ENCODE data around the gene GAB4. TPM values are rescaled to one million over a fixed set of nuclear protein-coding genes. Genes with fewer than 3 reads are reported as not detected.
A peak's percentile ranks its signal among the peaks of the same experiment; 100 is the strongest.
"Not testable (repeated sequence)": the region's sequence is repeated elsewhere in the genome, so short reads cannot be mapped to it uniquely, and the experiment has no call there.

The GAB4 gene
- not detected in 2 replicates for total RNA-seq (2014; rRNA removed; shearing (Covaris generic))

- no peak for DNase-seq (ENCODE audit: low spot score)
- in situ Hi-C loops (cut with HindIII; ENCODE audit: low sequenced_read_pairs) = no loop called here
These were observed at the start of gene GAB4 for GRCh38 chr22:17007852-17008731. TSS of gene GAB4 (minus strand) at chr22:17008222. CDS start at chr22:17008114, 108 bp downstream.

GRCh38 chr22:17056807-17057206, 48.8 kb upstream of the GAB4 start:
- in situ Hi-C loops (cut with HindIII; ENCODE audit: low sequenced_read_pairs) = no loop called here
- DNase-seq (ENCODE audit: low spot score) = no peak

- no peak for DNase-seq (ENCODE audit: low spot score)
- in situ Hi-C loops (cut with HindIII; ENCODE audit: low sequenced_read_pairs) = no loop called here
These were observed 48.0 kb upstream of the GAB4 start for GRCh38 chr22:17056058-17056457.

GRCh38 chr22:17047656-17048055, 39.6 kb upstream of the GAB4 start:
- in situ Hi-C loops (cut with HindIII; ENCODE audit: low sequenced_read_pairs) = no loop called here

GRCh38 chr22:17046566-17047348, 38.7 kb upstream of the GAB4 start:
- in situ Hi-C loops (cut with HindIII; ENCODE audit: low sequenced_read_pairs) = no loop called here
- DNase-seq (ENCODE audit: low spot score) = no peak

More at GRCh38 chr22:17047656-17048055, 39.6 kb upstream of the GAB4 start:
- no peak for DNase-seq (ENCODE audit: low spot score)

- DNase-seq (ENCODE audit: low spot score) = no peak
- in situ Hi-C loops (cut with HindIII; ENCODE audit: low sequenced_read_pairs) = no loop called here
These were observed 35.5 kb upstream of the GAB4 start for GRCh38 chr22:17043521-17043920.

GRCh38 chr22:17036842-17037711, 29.1 kb upstream of the GAB4 start:
- peak; percentile 23 for DNase-seq (ENCODE audit: low spot score)
- in situ Hi-C loops (cut with HindIII; ENCODE audit: low sequenced_read_pairs) = not testable (repeated sequence)

GRCh38 chr22:17035976-17036841, 28.2 kb upstream of the GAB4 start:
- in situ Hi-C loops (cut with HindIII; ENCODE audit: low sequenced_read_pairs) = not testable (repeated sequence)
- DNase-seq (ENCODE audit: low spot score) = peak; percentile 68

- in situ Hi-C loops (cut with HindIII; ENCODE audit: low sequenced_read_pairs) = no loop called here
- DNase-seq (ENCODE audit: low spot score) = peak; percentile 74
These were observed 27.2 kb upstream of the GAB4 start for GRCh38 chr22:17035246-17035645.

GRCh38 chr22:17034532-17034931, 26.5 kb upstream of the GAB4 start:
- DNase-seq (ENCODE audit: low spot score); in situ Hi-C loops (cut with HindIII; ENCODE audit: low sequenced_read_pairs): not testable (repeated sequence)

- in situ Hi-C loops (cut with HindIII; ENCODE audit: low sequenced_read_pairs); DNase-seq (ENCODE audit: low spot score): not testable (repeated sequence)
These were observed 24.3 kb upstream of the GAB4 start for GRCh38 chr22:17032277-17032676.

GRCh38 chr22:17024380-17024779, 16.4 kb upstream of the GAB4 start:
- in situ Hi-C loops (cut with HindIII; ENCODE audit: low sequenced_read_pairs); DNase-seq (ENCODE audit: low spot score): not testable (repeated sequence)

- DNase-seq (ENCODE audit: low spot score) = not testable (repeated sequence)
These were observed 7.5 kb upstream of the GAB4 start for GRCh38 chr22:17015552-17015951.

GRCh38 chr22:17014101-17014440, 6.0 kb upstream of the GAB4 start:
- DNase-seq (ENCODE audit: low spot score); in situ Hi-C loops (cut with HindIII; ENCODE audit: low sequenced_read_pairs): not testable (repeated sequence)

More at GRCh38 chr22:17015552-17015951, 7.5 kb upstream of the GAB4 start:
- in situ Hi-C loops (cut with HindIII; ENCODE audit: low sequenced_read_pairs) = not testable (repeated sequence)

GRCh38 chr22:17013396-17014100, 5.5 kb upstream of the GAB4 start:
- in situ Hi-C loops (cut with HindIII; ENCODE audit: low sequenced_read_pairs) = no loop called here
- no peak for DNase-seq (ENCODE audit: low spot score)

GRCh38 chr22:17012267-17012666, 4.2 kb upstream of the GAB4 start:
- in situ Hi-C loops (cut with HindIII; ENCODE audit: low sequenced_read_pairs) = no loop called here
- DNase-seq (ENCODE audit: low spot score) = no peak

- DNase-seq (ENCODE audit: low spot score) = no peak
These were observed 1.7 kb upstream of the GAB4 start for GRCh38 chr22:17009640-17010291.

More at GRCh38 chr22:17009640-17010291, 1.7 kb upstream of the GAB4 start:
- in situ Hi-C loops (cut with HindIII; ENCODE audit: low sequenced_read_pairs) = no loop called here

Data from G401 (cell line).